Measurements from ENCODE around the gene WASF1.

Gene WASF1

GRCh38 chr6:110179406-110180227 lies at the start of gene WASF1:
Gene WASF1 (minus strand): TSS chr6:110179670. CDS start chr6:110127601, 52,069 bp downstream.
- peak; percentile 90 for DNase-seq (ENCODE audit: low spot score)

- no peak for DNase-seq (ENCODE audit: low spot score)
These were observed 46.8 kb upstream of the WASF1 start for GRCh38 chr6:110226261-110226660.

GRCh38 chr6:110221738-110222137 lies 42.3 kb upstream of the WASF1 start:
- DNase-seq (ENCODE audit: low spot score): no peak

- DNase-seq (ENCODE audit: low spot score): no peak
These were observed 37.8 kb upstream of the WASF1 start for GRCh38 chr6:110217266-110217665.

- no peak for DNase-seq (ENCODE audit: low spot score)
These were observed 36.7 kb upstream of the WASF1 start for GRCh38 chr6:110216140-110216539.

GRCh38 chr6:110214338-110214737 lies 34.9 kb upstream of the WASF1 start:
- DNase-seq (ENCODE audit: low spot score): no peak

- no peak for DNase-seq (ENCODE audit: low spot score)
These were observed 32.3 kb upstream of the WASF1 start for GRCh38 chr6:110211753-110212152.

GRCh38 chr6:110207652-110208051 lies 28.2 kb upstream of the WASF1 start:
- no peak for DNase-seq (ENCODE audit: low spot score)

- no peak for DNase-seq (ENCODE audit: low spot score)
These were observed 21.8 kb upstream of the WASF1 start for GRCh38 chr6:110201151-110201884.

- no peak for DNase-seq (ENCODE audit: low spot score)
These were observed 19.1 kb upstream of the WASF1 start for GRCh38 chr6:110198561-110198960.

- DNase-seq (ENCODE audit: low spot score): no peak
These were observed 17.4 kb upstream of the WASF1 start for GRCh38 chr6:110196874-110197273.

- DNase-seq (ENCODE audit: low spot score): no peak
These were observed 16.2 kb upstream of the WASF1 start for GRCh38 chr6:110195639-110196038.

- no peak for DNase-seq (ENCODE audit: low spot score)
These were observed 12.0 kb upstream of the WASF1 start for GRCh38 chr6:110191477-110191876.

- no peak for DNase-seq (ENCODE audit: low spot score)
These were observed 11.3 kb upstream of the WASF1 start for GRCh38 chr6:110190726-110191125.

- no peak for DNase-seq (ENCODE audit: low spot score)
These were observed 9.3 kb upstream of the WASF1 start for GRCh38 chr6:110188791-110189190.

- no peak for DNase-seq (ENCODE audit: low spot score)
These were observed 6.4 kb upstream of the WASF1 start for GRCh38 chr6:110185879-110186278.

- DNase-seq (ENCODE audit: low spot score): no peak
These were observed 3.9 kb upstream of the WASF1 start for GRCh38 chr6:110183292-110183885.

- no peak for DNase-seq (ENCODE audit: low spot score)
These were observed 1.9 kb upstream of the WASF1 start for GRCh38 chr6:110181131-110182030.

GRCh38 chr6:110180228-110181008 lies 948 bp upstream of the WASF1 start, which contains the start of gene CDC40:
Gene CDC40 (plus strand): TSS chr6:110180427. CDS start chr6:110180445, 18 bp downstream.
- peak; percentile 76 for DNase-seq (ENCODE audit: low spot score)

- DNase-seq (ENCODE audit: low spot score): peak; percentile 69
These were observed 654 bp downstream of the WASF1 start for GRCh38 chr6:110178626-110179405.
